ENCODE measurements around the gene ACTN1. TPM values are rescaled to one million over a fixed set of nuclear protein-coding genes. Genes with fewer than 3 reads are reported as not detected.
A peak's percentile ranks its signal among the peaks of the same experiment; 100 is the strongest.
"Not testable (repeated sequence)": the region's sequence is repeated elsewhere in the genome, so short reads cannot be mapped to it uniquely, and the experiment has no call there.

Gene ACTN1
- polyA plus RNA-seq, 1 experiment, result 641 TPM

DNA sequence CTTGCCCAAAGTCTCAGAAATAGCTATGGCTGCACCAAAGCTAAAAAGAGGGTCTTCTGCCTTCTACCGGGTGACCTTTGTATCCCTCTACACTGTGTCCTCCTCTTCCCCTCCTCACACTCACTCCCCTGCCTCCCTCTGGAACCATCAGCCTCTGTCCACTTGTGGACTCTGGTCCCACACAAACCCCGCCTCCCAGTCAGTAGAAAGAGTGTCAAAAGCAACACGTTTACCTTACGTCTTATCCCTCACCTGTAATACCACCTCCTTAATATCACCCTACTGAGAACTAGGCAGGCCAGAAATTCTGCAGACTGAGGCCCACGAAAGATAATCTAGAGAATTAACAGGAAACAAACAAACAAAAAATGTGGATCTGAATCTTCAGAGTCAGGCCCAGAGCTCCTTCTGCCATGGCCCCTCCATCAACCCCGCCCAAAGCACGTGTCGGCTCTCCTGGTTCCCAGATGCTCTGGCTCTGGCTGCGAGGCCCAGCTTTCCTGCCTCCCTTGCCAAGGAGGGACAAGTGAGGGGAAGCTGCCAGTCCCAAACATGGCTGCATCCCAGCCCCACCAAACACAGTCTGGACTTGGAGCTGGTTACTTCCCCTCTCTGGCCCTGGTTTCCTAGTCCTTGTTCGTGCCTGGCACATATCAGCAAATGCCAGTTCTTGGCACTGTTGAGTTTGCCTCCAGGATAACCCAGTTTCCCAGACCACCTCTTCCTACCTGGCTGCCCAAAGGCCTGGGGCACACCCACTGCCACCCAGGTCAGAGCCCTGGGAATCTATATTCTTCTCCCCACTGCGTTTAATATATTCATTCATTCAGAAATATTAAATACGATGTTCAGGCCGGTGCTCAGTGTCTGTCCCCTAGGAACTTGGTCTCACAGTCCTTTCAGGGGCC is 2.7 kb downstream of the ACTN1 start:
- Histone ChIP-seq H3K27me3 (ENCODE audit: control insufficient read depth, insufficient read depth, low read length) (no peaks in the 10 kb centered on the region), H3K4me3 (ENCODE audit: low read depth, low read length) (peak overlapping the region; percentile 97), H3K27ac (ENCODE audit: low read depth, low read length) (peak overlapping the region; percentile 100), H3K9me3 (ENCODE audit: control insufficient read depth, insufficient read depth, low read length) (no peaks in the 10 kb centered on the region; the same call in 1 of the 2 replicates)
- TF ChIP-seq, protein P1, sequence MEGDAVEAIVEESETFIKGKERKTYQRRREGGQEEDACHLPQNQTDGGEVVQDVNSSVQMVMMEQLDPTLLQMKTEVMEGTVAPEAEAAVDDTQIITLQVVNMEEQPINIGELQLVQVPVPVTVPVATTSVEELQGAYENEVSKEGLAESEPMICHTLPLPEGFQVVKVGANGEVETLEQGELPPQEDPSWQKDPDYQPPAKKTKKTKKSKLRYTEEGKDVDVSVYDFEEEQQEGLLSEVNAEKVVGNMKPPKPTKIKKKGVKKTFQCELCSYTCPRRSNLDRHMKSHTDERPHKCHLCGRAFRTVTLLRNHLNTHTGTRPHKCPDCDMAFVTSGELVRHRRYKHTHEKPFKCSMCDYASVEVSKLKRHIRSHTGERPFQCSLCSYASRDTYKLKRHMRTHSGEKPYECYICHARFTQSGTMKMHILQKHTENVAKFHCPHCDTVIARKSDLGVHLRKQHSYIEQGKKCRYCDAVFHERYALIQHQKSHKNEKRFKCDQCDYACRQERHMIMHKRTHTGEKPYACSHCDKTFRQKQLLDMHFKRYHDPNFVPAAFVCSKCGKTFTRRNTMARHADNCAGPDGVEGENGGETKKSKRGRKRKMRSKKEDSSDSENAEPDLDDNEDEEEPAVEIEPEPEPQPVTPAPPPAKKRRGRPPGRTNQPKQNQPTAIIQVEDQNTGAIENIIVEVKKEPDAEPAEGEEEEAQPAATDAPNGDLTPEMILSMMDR (IDR thresholded peaks at IDR 0.05; ENCODE audit: low read depth, low read length), result no peak
- ChIA-PET CTCF (interaction anchor here (0.9 to 1.1 kb wide), 2 partner anchors 115 to 153 kb away, joined by 3 read pairs; no protein-coding TSS in a partner anchor), POLR2A (interaction anchor here (0.6 to 3.7 kb wide), 20 partner anchors 7 to 114 kb away, joined by 3 to 25 read pairs (median 4); no protein-coding TSS in a partner anchor)
- no peak for DNase-seq (ENCODE audit: low read depth, low spot score)

DNA sequence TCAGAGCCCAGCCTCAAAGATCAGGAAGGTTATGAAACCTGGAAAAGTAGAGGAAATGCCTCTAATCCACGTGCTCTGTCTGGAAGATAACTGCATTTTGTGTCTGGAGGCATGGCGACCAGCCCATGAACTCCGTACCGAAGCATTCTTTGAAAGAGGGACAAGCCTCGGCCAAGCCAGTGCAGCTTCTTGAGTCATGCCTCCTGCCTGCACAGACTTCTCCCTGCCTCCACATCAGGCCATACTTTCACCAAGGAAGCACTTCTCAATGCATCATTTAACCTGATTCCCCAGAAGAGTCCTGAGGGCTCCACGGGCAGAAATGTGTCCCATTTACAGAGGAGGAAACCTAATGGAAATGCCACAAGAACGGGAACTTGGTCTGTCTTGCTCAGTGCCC is 3.4 kb downstream of the ACTN1 start:
- Histone ChIP-seq H3K27ac (ENCODE audit: low read depth, low read length) (peak overlapping the region; percentile 100), H3K27me3 (ENCODE audit: control insufficient read depth, insufficient read depth, low read length) (no peaks in the 10 kb centered on the region), H3K9me3 (ENCODE audit: control insufficient read depth, insufficient read depth, low read length) (no peaks in the 10 kb centered on the region; the same call in 1 of the 2 replicates), H3K4me3 (ENCODE audit: low read depth, low read length) (peak overlapping the region; percentile 97)
- no peak for DNase-seq (ENCODE audit: low read depth, low spot score)
- ChIA-PET CTCF (interaction anchor here (0.7 to 1.1 kb wide), 4 partner anchors 17 to 153 kb away, joined by 3 read pairs; no protein-coding TSS in a partner anchor), POLR2A (interaction anchor here (0.8 to 3.7 kb wide), 13 partner anchors 9 to 84 kb away, joined by 3 to 25 read pairs (median 5); no protein-coding TSS in a partner anchor)
- TF ChIP-seq, protein P1 (IDR thresholded peaks at IDR 0.05; ENCODE audit: low read depth, low read length), result no peak

DNA sequence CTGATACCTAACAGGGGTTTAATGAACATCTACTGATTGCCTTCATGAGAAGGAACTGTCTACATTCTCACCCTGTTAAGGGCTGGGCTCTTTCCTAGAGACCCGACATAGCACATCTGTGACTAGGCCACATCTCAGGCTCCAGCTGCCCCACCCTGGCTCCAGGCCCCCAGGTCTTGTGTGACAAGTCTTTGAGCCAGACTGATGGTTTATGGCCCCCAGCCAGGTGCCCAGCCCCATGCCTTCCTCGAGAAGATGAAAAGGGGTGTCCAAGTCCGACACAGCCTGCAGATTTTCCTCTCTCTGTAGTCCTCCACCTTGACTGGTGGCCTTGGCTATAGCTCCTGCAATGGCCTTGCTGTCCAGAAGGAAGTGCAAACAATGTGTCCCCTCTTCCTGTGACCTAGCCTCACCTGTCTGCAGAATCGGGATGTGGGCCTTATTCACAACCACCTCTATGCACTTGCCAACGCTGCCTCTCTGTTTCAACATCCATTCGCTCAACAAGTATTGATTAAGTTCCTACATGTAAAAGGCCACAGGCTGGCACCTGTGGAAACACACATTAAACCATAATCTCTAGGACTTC is 4.2 kb downstream of the ACTN1 start:
- CTCF ChIA-PET, result interaction anchor here (0.7 to 1.1 kb wide), 3 partner anchors 16 to 155 kb away, joined by 3 read pairs; no protein-coding TSS in a partner anchor
- H3K27ac ChIP-seq (ENCODE audit: low read depth, low read length), result peak overlapping the region; percentile 11

DNA sequence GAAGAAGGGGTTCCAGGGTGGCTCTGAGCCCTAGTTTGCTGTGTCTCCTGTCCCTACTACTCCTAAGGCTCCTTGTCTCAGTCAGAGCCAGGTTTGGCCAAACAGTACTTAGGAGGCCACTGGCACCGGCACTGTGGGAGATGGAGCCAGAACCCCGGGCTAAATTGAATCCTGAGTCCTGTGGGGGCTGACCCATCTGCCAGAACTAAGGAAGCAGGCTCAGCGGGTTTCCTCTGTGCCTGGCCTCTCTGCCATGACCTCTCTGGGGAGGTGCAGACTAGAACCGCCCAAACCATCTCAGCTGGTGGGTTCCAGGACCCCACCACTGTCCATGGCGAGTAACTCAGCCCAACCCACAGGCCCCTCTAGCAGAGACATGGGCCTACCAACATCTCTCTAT is 5.5 kb downstream of the ACTN1 start:
- H3K4me3 ChIP-seq (ENCODE audit: low read depth, low read length), result peak overlapping the region; percentile 20
- DNase-seq (ENCODE audit: low read depth, low spot score), result no peak
- CTCF ChIA-PET, result no interaction called here
- POLR2A ChIA-PET, result interaction anchor here (0.6 kb wide), 1 partner anchor 89 kb away, joined by 5 read pairs; no protein-coding TSS in a partner anchor
- TF ChIP-seq, protein P1 (IDR thresholded peaks at IDR 0.05; ENCODE audit: low read depth, low read length), result no peak
- no peaks in the 10 kb centered on the region for H3K27me3 ChIP-seq (ENCODE audit: control insufficient read depth, insufficient read depth, low read length)
- peak overlapping the region; percentile 68 for H3K27ac ChIP-seq (ENCODE audit: low read depth, low read length)
- H3K9me3 ChIP-seq (ENCODE audit: control insufficient read depth, insufficient read depth, low read length), result no peaks in the 10 kb centered on the region; the same call in 1 of the 2 replicates

More for the DNA sequence above, 4.2 kb downstream of the ACTN1 start:
- TF ChIP-seq, protein P1 (IDR thresholded peaks at IDR 0.05; ENCODE audit: low read depth, low read length), result no peak
- DNase-seq (ENCODE audit: low read depth, low spot score), result no peak
- Histone ChIP-seq H3K4me3 (ENCODE audit: low read depth, low read length) (peak overlapping the region; percentile 97), H3K27me3 (ENCODE audit: control insufficient read depth, insufficient read depth, low read length) (no peaks in the 10 kb centered on the region), H3K9me3 (ENCODE audit: control insufficient read depth, insufficient read depth, low read length) (no peaks in the 10 kb centered on the region; the same call in 1 of the 2 replicates)
- POLR2A ChIA-PET, result interaction anchor here (0.7 to 3.7 kb wide), 6 partner anchors 22 to 94 kb away, joined by 3 to 25 read pairs (median 4); no protein-coding TSS in a partner anchor

DNA sequence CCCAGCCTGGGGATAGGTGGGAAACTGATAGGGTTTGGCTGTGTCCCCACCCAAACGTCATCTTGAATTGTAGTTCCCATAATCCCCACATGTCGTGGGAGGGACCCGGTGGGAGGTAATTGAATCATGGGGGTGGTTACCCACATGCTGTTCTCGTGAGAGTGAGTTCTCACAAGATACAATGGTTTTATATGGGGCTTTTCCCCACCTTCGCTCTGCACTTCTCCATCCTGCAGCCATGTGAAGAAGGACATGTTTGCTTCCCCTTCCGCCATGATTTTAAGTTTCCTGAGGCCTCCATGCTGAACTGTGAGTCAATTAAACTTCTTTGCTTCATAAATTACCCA is 5.9 kb downstream of the ACTN1 start:
- H3K27ac ChIP-seq (ENCODE audit: low read depth, low read length), result peak overlapping the region; percentile 87
- CTCF ChIA-PET; H3K27me3 ChIP-seq (ENCODE audit: control insufficient read depth, insufficient read depth, low read length); H3K9me3 ChIP-seq (ENCODE audit: control insufficient read depth, insufficient read depth, low read length); H3K4me3 ChIP-seq (ENCODE audit: low read depth, low read length); DNase-seq (ENCODE audit: low read depth, low spot score): not testable (repeated sequence)
- POLR2A ChIA-PET, result interaction anchor here (0.9 to 1.5 kb wide), 5 partner anchors 12 to 72 kb away, joined by 3 to 9 read pairs (median 4); no protein-coding TSS in a partner anchor

Data from AG04450 (cell line).